ENCODE results near the gene MAP3K14.

MAP3K14 gene

GRCh38 chr17:45218895-45219661, 97.7 kb downstream of the MAP3K14 start:
- DNase-seq = peak; percentile 70
